PC-3 (cell line): Measurements from ENCODE around the gene HSF2BP. TPM values are rescaled to one million over a fixed set of nuclear protein-coding genes. Genes with fewer than 3 reads are reported as not detected.

Source experiments
- ATAC-seq: fragments of 200-7000 bp; cut with Tn5 transposase; 2 replicates; pipeline ENCODE4 v1.9.1; 2020; ENCODE audit warnings: mild to moderate bottlenecking, moderate library complexity
- BruUV-seq: library from RNA; stranded (reverse); fragments of 400-500 nt; replicated peaks from 2 replicates; lab custom pipeline; 2021; lab: Mats Ljungman, UMichigan
- CTCF ChIA-PET: fragments of 300-600 bp; sonication (Branson Sonifier 250); formaldehyde crosslinking; loops from one replicate; lab custom pipeline; 2022; ENCODE audit warnings: antibody characterized with exemption; lab: Charles Lee
- POLR2A ChIA-PET: fragments of 300-600 bp; sonication (Branson Sonifier 250); formaldehyde crosslinking; loops from one replicate; lab custom pipeline; 2022; ENCODE audit warnings: antibody characterized with exemption; ENCODE audit not compliant: unreplicated experiment; lab: Charles Lee
- DNase-seq: peaks from one replicate; pipeline ENCODE4 v3.0.0-alpha.2; 2015
- H2AFZ ChIP-seq: fragments of 300-600 bp; sonication (generic); 2 replicates; pipeline ENCODE4 v1.6.0; 2016; ENCODE audit warnings: antibody characterized with exemption, low read length
- H3F3A ChIP-seq: fragments of 300-600 bp; sonication (generic); one replicate; pipeline ENCODE4 v1.6.0; 2017; ENCODE audit warnings: antibody characterized with exemption, low read length, control low read depth, mild to moderate bottlenecking; ENCODE audit not compliant: unreplicated experiment
- H3K27ac ChIP-seq: fragments of 300-600 bp; sonication (generic); 2 replicates; pipeline ENCODE4 v1.5.1; 2016; ENCODE audit warnings: mild to moderate bottlenecking, low read length
- H3K27me3 ChIP-seq: fragments of 300-600 bp; sonication (generic); 2 replicates; pipeline ENCODE4 v1.6.1; 2016; ENCODE audit warnings: low read length, mixed read lengths
- H3K36me3 ChIP-seq: fragments of 300-600 bp; sonication (generic); 2 replicates; pipeline ENCODE4 v1.6.1; 2016; ENCODE audit warnings: low read depth, mixed run types, low read length, mixed read lengths
- H3K4me1 ChIP-seq: fragments of 300-600 bp; sonication (generic); 2 replicates; pipeline ENCODE4 v1.5.1; 2016; ENCODE audit warnings: low read length; ENCODE audit not compliant: insufficient read depth
- H3K4me2 ChIP-seq: fragments of 300-600 bp; sonication (generic); 2 replicates; pipeline ENCODE4 v1.6.0; 2016; ENCODE audit warnings: low read length
- H3K4me3 ChIP-seq: fragments of 300-600 bp; sonication (generic); 2 replicates; pipeline ENCODE4 v1.5.1; 2016; ENCODE audit warnings: mild to moderate bottlenecking, low read length, mixed read lengths
- H3K79me2 ChIP-seq: fragments of 300-600 bp; sonication (generic); 2 replicates; pipeline ENCODE4 v1.6.1; 2017; ENCODE audit warnings: low read length, mixed read lengths
- H3K9ac ChIP-seq: fragments of 300-600 bp; sonication (generic); 2 replicates; pipeline ENCODE4 v1.6.0; 2016; ENCODE audit warnings: mild to moderate bottlenecking, low read length
- H3K9me2 ChIP-seq: fragments of 300-600 bp; sonication (generic); replicated peaks from 2 replicates; pipeline ENCODE4 v1.6.1; 2016; ENCODE audit warnings: mixed run types, low read length, mixed read lengths
- H3K9me3 ChIP-seq: fragments of 300-600 bp; sonication (generic); 2 replicates; pipeline ENCODE4 v1.6.1; 2016; ENCODE audit warnings: low read length, mixed read lengths
- H4K20me1 ChIP-seq: fragments of 300-600 bp; sonication (generic); 2 replicates; pipeline ENCODE4 v1.6.1; 2016; ENCODE audit warnings: low read length, mixed read lengths
- EZH2 ChIP-seq: fragments of 300-600 bp; sonication (generic); IDR thresholded peaks from one replicate; pipeline ENCODE4 v1.6.1; 2017; ENCODE audit warnings: antibody characterized with exemption, mild to moderate bottlenecking, low read length; ENCODE audit not compliant: unreplicated experiment
- EZH2phosphoT487 ChIP-seq: fragments of 300-600 bp; sonication (generic); IDR thresholded peaks from 2 replicates; pipeline ENCODE4 v1.6.1; 2018; ENCODE audit warnings: mild to moderate bottlenecking, antibody characterized with exemption, low read length, borderline replicate concordance
- intact Hi-C: fragments of 100-400 bp; cut with micrococcal nuclease; formaldehyde crosslinking; loops from 2 replicates; pipeline ENCODE4 v1.9.0; 2023
- total RNA-seq: library from RNA; depleted of rRNA; stranded (reverse); fragments of >200 nt; gene quantifications from 2 replicates; pipeline ENCODE4 v1.2.3, GENCODE V29; 2014
- TF ChIP-seq, protein P1 (sequence below): fragments of 300-600 bp; sonication (generic); conservative IDR thresholded peaks from 2 replicates; pipeline ENCODE4 v1.5.1; 2017; ENCODE audit warnings: antibody characterized with exemption, low read depth, mild to moderate bottlenecking, low read length

Gene HSF2BP
- total RNA-seq, 1 experiment from 2014 or later: 2.4 TPM

DNA sequence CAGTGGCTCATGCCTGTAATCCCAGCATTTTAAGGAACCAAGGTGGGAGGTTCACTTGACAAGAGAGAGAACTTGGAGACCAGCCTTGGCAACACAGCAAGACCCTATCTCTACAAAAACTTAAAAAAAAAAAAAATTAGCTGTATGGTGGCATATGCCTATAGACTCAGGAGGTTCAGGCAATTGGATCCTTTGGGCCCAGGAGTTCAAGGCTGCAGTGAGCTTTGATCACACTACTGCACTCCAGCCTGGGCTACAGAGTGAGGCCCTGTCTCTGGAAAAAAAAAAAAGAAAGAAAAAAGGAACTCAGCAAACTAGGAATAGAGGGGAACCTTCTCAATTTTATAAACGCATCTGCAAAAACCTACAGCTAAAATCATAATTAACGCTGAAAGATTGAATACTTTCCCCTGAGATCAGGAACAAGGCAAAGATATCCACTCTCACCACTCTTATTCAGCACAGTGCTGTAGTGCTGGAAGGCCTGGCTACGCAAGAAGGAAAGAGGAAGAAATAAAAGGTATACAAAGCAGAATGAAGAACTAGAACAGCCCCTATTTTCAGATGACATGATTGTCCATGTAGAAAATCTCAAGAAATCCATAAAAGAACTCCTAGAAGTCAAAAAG lies 21.6 kb downstream of the HSF2BP start:
- no peak overlapping the region for H3K4me2 ChIP-seq
- peaks cover 11% of the 10 kb centered on the region for H3K4me1 ChIP-seq
- intact Hi-C loops: no loop called here
- TF ChIP-seq, protein P1, sequence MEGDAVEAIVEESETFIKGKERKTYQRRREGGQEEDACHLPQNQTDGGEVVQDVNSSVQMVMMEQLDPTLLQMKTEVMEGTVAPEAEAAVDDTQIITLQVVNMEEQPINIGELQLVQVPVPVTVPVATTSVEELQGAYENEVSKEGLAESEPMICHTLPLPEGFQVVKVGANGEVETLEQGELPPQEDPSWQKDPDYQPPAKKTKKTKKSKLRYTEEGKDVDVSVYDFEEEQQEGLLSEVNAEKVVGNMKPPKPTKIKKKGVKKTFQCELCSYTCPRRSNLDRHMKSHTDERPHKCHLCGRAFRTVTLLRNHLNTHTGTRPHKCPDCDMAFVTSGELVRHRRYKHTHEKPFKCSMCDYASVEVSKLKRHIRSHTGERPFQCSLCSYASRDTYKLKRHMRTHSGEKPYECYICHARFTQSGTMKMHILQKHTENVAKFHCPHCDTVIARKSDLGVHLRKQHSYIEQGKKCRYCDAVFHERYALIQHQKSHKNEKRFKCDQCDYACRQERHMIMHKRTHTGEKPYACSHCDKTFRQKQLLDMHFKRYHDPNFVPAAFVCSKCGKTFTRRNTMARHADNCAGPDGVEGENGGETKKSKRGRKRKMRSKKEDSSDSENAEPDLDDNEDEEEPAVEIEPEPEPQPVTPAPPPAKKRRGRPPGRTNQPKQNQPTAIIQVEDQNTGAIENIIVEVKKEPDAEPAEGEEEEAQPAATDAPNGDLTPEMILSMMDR: no peak
- TF ChIP-seq EZH2 (no peak), EZH2phosphoT487 (no peak)
- no peaks in the 10 kb centered on the region for H3F3A ChIP-seq
- no peaks in the 10 kb centered on the region for H3K9me2 ChIP-seq
- no peaks in the 10 kb centered on the region for H3K36me3 ChIP-seq
- ChIA-PET CTCF (no interaction called here), POLR2A (no interaction called here)
- H3K79me2 ChIP-seq: no peaks in the 10 kb centered on the region
- ATAC-seq (no peak), DNase-seq (no peak)
- H4K20me1 ChIP-seq: no peaks in the 10 kb centered on the region
- H3K4me3 ChIP-seq: no peak overlapping the region
- no peaks in the 10 kb centered on the region for H3K9me3 ChIP-seq
- no peak overlapping the region for H3K27ac ChIP-seq
- no peak overlapping the region for H3K9ac ChIP-seq
- no peaks in the 10 kb centered on the region for H3K27me3 ChIP-seq
- no peak overlapping the region for H2AFZ ChIP-seq
- BruUV-seq: no TSS peak

DNA sequence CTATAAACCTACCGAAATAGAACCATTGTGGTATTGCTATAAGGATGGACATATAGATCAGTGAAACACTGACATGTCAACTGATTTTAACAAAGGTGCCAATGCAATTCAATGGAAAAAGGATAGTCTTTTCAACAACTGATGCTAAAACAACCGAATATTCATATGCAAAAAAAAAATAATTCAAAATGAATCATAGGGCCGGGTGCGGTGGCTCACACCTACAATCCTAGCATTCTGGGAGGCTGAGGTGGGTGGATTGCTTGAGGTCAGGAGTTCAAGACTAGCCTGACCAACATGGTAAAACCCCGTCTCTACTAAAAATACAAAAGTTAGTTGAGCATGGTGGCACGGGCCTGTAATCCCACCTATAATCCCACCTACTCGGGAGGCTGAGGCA lies 23.9 kb downstream of the HSF2BP start:
- DNase-seq: no peak
- H3K27ac ChIP-seq: no peak overlapping the region
- H3K4me3 ChIP-seq: no peak overlapping the region
- no TSS peak for BruUV-seq
- no peaks in the 10 kb centered on the region for H3F3A ChIP-seq
- ChIA-PET CTCF (no interaction called here), POLR2A (no interaction called here)
- H3K9me2 ChIP-seq: no peaks in the 10 kb centered on the region
- no peaks in the 10 kb centered on the region for H3K36me3 ChIP-seq
- no peak overlapping the region for H3K4me2 ChIP-seq
- intact Hi-C loops: no loop called here
- ATAC-seq: no peak
- H3K27me3 ChIP-seq: no peaks in the 10 kb centered on the region
- no peak overlapping the region for H3K9ac ChIP-seq
- TF ChIP-seq EZH2 (no peak), EZH2phosphoT487 (no peak)
- TF ChIP-seq, protein P1: no peak
- no peak overlapping the region for H2AFZ ChIP-seq
- no peaks in the 10 kb centered on the region for H4K20me1 ChIP-seq
- H3K9me3 ChIP-seq: no peaks in the 10 kb centered on the region
- no peaks in the 10 kb centered on the region for H3K79me2 ChIP-seq
- H3K4me1 ChIP-seq: peaks cover 14% of the 10 kb centered on the region

DNA sequence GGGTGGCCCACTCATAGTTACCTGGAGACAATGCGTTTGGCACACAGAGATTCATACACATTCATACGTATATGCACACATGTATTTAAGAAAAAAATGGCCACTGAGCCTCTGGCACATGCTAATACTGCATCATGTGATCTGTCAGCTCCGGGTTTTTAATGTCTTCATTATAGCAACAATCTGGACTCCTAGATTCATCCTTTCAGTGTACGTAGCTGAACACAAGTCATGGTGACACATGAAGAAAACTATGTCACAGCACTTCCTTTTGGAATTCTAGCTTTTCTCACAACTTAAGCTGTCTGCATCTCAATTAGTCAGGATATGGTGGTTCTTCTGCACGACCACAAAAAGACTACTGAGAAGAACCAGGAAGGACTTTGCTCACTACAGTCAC lies 24.7 kb downstream of the HSF2BP start:
- no peaks in the 10 kb centered on the region for H3K27me3 ChIP-seq
- no peaks in the 10 kb centered on the region for H3K9me3 ChIP-seq
- peaks cover 9% of the 10 kb centered on the region for H3K4me1 ChIP-seq
- no peak overlapping the region for H3K4me3 ChIP-seq
- ATAC-seq (no peak), DNase-seq (no peak)
- H4K20me1 ChIP-seq: no peaks in the 10 kb centered on the region
- no peak overlapping the region for H3K27ac ChIP-seq
- no TSS peak for BruUV-seq
- H3K36me3 ChIP-seq: no peaks in the 10 kb centered on the region
- TF ChIP-seq EZH2 (no peak), EZH2phosphoT487 (no peak)
- TF ChIP-seq, protein P1: no peak
- no peak overlapping the region for H2AFZ ChIP-seq
- H3K4me2 ChIP-seq: no peak overlapping the region
- CTCF ChIA-PET: no interaction called here
- no peaks in the 10 kb centered on the region for H3K9me2 ChIP-seq
- intact Hi-C loops: no loop called here
- H3K9ac ChIP-seq: no peak overlapping the region
- H3K79me2 ChIP-seq: no peaks in the 10 kb centered on the region
- H3F3A ChIP-seq: no peaks in the 10 kb centered on the region
- POLR2A ChIA-PET: no interaction called here
